Keratinocyte (primary cell): Measurements from ENCODE around the gene CORO2B. TPM values are rescaled to one million over a fixed set of nuclear protein-coding genes. Genes with fewer than 3 reads are reported as not detected.

Source experiments
- DNase-seq: peaks from one replicate; pipeline ENCODE4 v3.0.0-alpha.2; 2011; ENCODE audit warnings: low read depth, missing footprints, low spot score
- FAIRE-seq: peaks from 2 replicates; lab custom pipeline; 2011; peaks lifted over from hg19 to GRCh38; lab: Jason Lieb, UNC
- H2AFZ ChIP-seq: 2 replicates; pipeline ENCODE4 v1.6.0; 2012; ENCODE audit warnings: low read length, control low read depth, inconsistent platforms; ENCODE audit not compliant: control insufficient read depth
- H3K27ac ChIP-seq: 2 replicates; pipeline ENCODE4 v1.5.1; 2011; ENCODE audit warnings: low read length; ENCODE audit not compliant: control insufficient read depth, insufficient read depth
- H3K27me3 ChIP-seq: 3 replicates; pipeline ENCODE4 v1.6.0; 2011; ENCODE audit warnings: low read length; ENCODE audit not compliant: control insufficient read depth, insufficient read depth; ENCODE audit errors: extremely low read depth
- H3K36me3 ChIP-seq, 2 experiments: 2 replicates in 1 of 2; 3 replicates in 1 of 2; pipeline ENCODE4 v1.5.1; 2011; ENCODE audit warnings: low read length in 2 of 2, mild to moderate bottlenecking in 1 of 2; ENCODE audit not compliant: control insufficient read depth in 2 of 2, insufficient read depth in 2 of 2; ENCODE audit errors: extremely low read depth in 1 of 2
- H3K4me1 ChIP-seq: 3 replicates; pipeline ENCODE4 v1.5.1; 2011; ENCODE audit warnings: low read length; ENCODE audit not compliant: control insufficient read depth, insufficient read depth; ENCODE audit errors: extremely low read depth
- H3K4me2 ChIP-seq: 3 replicates; pipeline ENCODE4 v1.6.0; 2011; ENCODE audit warnings: low read depth, low read length; ENCODE audit not compliant: control insufficient read depth, insufficient read depth; ENCODE audit errors: extremely low read depth
- H3K4me3 ChIP-seq, 3 experiments: fragments of 200-600 bp in 1 of 3; sonication (generic) in 1 of 3; 2 replicates in 2 of 3; 3 replicates in 1 of 3; pipeline ENCODE4 v1.5.1; 2011 to 2016; ENCODE audit warnings: low read length in 3 of 3, mild to moderate bottlenecking in 3 of 3, control low read depth in 2 of 3, inconsistent platforms in 1 of 3, low read depth in 1 of 3, mixed read lengths in 1 of 3, mixed run types in 1 of 3, moderate library complexity in 1 of 3; ENCODE audit not compliant: control insufficient read depth in 2 of 3, insufficient read depth in 2 of 3; ENCODE audit errors: extremely low read depth in 1 of 3
- H3K79me2 ChIP-seq: 2 replicates; pipeline ENCODE4 v1.6.0; 2012; ENCODE audit warnings: low read length; ENCODE audit not compliant: control insufficient read depth, insufficient read depth
- H3K9ac ChIP-seq: 3 replicates; pipeline ENCODE4 v1.6.0; 2011; ENCODE audit warnings: low read length; ENCODE audit not compliant: control insufficient read depth, insufficient read depth; ENCODE audit errors: extremely low read depth
- H3K9me1 ChIP-seq: 3 replicates; pipeline ENCODE4 v1.6.0; 2011; ENCODE audit warnings: low read length; ENCODE audit not compliant: control insufficient read depth, insufficient read depth; ENCODE audit errors: extremely low read depth
- H3K9me3 ChIP-seq: 2 replicates; pipeline ENCODE4 v1.5.1; 2012; ENCODE audit warnings: low read depth, low read length; ENCODE audit not compliant: control insufficient read depth
- H4K20me1 ChIP-seq: 3 replicates; pipeline ENCODE4 v1.6.0; 2011; ENCODE audit warnings: low read length; ENCODE audit not compliant: control insufficient read depth, insufficient read depth; ENCODE audit errors: extremely low read depth
- EZH2 ChIP-seq: IDR thresholded peaks from one replicate; pipeline ENCODE4 v1.6.1; 2012; ENCODE audit warnings: inconsistent platforms, mild to moderate bottlenecking, low read length, moderate library complexity
- dilution Hi-C: fragments of 300-500 bp; cut with MboI; formaldehyde crosslinking; loops from one replicate; pipeline ENCODE4 v1.7.0; 2020; ENCODE audit warnings: low sequenced_read_pairs; ENCODE audit not compliant: extremely low pct_ligation_motif_present
- polyA plus RNA-seq, 5 experiments: library from polyadenylated mRNA; depleted of rRNA in 3 of 5; stranded (reverse) in 3 of 5; stranded (forward) in 1 of 5; unstranded in 1 of 5; fragments of >200 nt; gene quantifications; 1 replicate in 1 of 5; 2 replicates in 3 of 5; 3 replicates in 1 of 5; pipeline versions ENCODE4 v1.2.1 to v1.2.3, GENCODE V29; 2011 to 2012; ENCODE audit warnings: missing spikeins in 2 of 5, low read depth in 1 of 5, low replicate concordance in 1 of 5
- TF ChIP-seq, protein P1 (sequence below), 3 experiments: IDR thresholded peaks in 1 of 3; conservative IDR thresholded peaks in 1 of 3; optimal IDR thresholded peaks in 1 of 3; 2 replicates in 2 of 3; 3 replicates in 1 of 3; pipeline versions ENCODE3 to v1.5.1; 2011; ENCODE audit warnings: low read length in 3 of 3, mild to moderate bottlenecking in 3 of 3, moderate library complexity in 2 of 3, control low read depth in 1 of 3, inconsistent platforms in 1 of 3; ENCODE audit not compliant: insufficient read depth in 2 of 3; ENCODE audit errors: extremely low read depth in 1 of 3

The CORO2B gene
- polyA plus RNA-seq, 1 donor (not counting 4 experiments of a cell fraction or from before 2014, with no cell fraction given), result 0.13 TPM

DNA sequence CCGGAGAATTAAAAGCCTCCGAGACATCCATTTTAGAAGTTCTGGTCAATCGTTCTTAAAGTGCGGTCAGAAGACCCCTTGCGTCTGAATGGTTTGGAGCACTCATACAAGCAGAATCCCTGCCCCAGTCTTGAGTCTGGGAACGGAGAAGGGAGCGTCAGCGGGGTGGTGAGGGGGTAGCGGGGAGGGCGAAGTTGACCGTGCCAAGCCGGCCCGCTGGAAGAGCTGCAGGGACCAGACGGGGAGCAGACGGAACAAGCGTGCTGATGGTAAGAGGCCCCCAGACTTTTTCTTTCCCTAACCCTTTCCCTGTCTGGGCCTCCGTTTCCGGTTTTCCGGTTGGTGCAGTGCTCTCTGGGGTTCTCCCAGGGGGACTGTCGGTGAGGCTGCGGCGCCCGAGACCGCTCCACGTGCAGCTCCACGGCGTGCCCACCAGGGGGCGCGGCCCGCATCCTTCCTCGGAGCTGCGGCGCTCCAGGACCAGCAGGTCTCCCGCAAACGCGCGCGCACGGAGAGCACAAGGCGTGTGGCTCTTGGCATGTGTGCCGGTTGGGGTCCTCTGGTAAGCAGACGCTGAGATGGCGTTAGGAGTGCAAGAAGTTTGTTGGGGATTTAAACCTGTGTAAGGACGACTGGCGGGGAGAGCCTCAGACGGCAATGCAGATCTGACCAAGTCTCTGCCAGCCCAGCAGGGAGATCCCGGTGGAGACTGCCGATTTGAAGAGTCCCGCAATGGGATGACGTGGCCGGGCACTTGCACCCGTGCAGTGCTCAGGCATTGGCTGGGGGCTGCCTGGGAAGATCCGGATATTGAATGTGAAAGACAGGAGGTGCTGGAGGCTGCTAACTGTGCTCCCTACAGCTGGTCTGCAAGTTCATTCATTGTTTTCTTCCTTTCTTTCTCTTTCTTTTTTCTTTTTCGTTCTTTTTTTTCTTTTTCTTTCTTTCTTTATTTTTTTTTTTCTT, 19.2 kb upstream of the CORO2B start:
- no peaks in the 10 kb centered on the region for H4K20me1 ChIP-seq
- peak overlapping the region; percentile 4 to 67 (median 45) for H3K4me3 ChIP-seq
- peak overlapping the region; percentile 95 for H3K4me2 ChIP-seq
- peak overlapping the region; percentile 5 for H3K9ac ChIP-seq
- H3K4me1 ChIP-seq, result peaks cover 11% of the 10 kb centered on the region
- peak overlapping the region; percentile 94 for H2AFZ ChIP-seq
- DNase-seq (no peak), FAIRE-seq (no peak)
- H3K9me3 ChIP-seq, result no peaks in the 10 kb centered on the region
- no peaks in the 10 kb centered on the region for H3K9me1 ChIP-seq
- no peaks in the 10 kb centered on the region for H3K27me3 ChIP-seq
- H3K27ac ChIP-seq, result no peak overlapping the region
- no peaks in the 10 kb centered on the region for H3K79me2 ChIP-seq
- dilution Hi-C loops, result no loop called here
- TF ChIP-seq EZH2, result no peak
- TF ChIP-seq, protein P1, sequence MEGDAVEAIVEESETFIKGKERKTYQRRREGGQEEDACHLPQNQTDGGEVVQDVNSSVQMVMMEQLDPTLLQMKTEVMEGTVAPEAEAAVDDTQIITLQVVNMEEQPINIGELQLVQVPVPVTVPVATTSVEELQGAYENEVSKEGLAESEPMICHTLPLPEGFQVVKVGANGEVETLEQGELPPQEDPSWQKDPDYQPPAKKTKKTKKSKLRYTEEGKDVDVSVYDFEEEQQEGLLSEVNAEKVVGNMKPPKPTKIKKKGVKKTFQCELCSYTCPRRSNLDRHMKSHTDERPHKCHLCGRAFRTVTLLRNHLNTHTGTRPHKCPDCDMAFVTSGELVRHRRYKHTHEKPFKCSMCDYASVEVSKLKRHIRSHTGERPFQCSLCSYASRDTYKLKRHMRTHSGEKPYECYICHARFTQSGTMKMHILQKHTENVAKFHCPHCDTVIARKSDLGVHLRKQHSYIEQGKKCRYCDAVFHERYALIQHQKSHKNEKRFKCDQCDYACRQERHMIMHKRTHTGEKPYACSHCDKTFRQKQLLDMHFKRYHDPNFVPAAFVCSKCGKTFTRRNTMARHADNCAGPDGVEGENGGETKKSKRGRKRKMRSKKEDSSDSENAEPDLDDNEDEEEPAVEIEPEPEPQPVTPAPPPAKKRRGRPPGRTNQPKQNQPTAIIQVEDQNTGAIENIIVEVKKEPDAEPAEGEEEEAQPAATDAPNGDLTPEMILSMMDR (optimal IDR thresholded peaks at IDR 0.05 in 1 of 3, IDR thresholded peaks at IDR 0.05 in 1 of 3, conservative IDR thresholded peaks at IDR 0.05 in 1 of 3; ENCODE audit: extremely low read depth in 1 of 3, insufficient read depth in 2 of 3, low read length in 3 of 3), result peak; percentile 82 to 97 (median 96)
- H3K36me3 ChIP-seq, result no peaks in the 10 kb centered on the region

DNA sequence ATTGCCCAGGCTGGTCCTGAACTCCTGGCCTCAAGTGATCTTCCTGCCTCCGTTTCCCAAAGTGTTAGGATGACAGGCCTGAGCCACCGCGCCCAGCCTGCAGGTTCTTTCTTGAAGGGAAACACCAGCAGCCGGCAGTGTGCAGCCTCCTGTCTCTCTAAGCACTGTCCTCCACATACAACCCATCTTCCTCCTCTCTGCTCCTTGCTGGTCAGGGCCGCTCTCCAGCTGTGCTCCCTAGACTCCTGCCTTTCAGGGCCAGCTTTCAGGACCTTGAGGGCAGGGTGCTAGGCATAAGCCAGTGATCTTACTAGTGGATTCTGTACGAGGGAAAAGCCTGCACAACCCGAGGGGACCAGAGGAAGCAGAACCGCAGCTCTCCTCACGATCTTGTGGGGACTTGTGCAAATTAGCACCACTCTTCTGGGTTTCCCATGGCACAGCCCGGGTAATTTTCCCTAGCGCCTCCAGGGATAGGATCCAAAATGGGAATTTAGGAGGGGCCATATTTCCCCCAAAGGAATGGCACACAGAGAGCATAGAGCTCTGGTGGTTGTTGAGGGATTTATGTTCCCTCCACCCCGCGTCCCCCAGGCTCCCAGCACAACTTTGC, 18.2 kb upstream of the CORO2B start:
- H3K4me2 ChIP-seq, result no peak overlapping the region
- FAIRE-seq (no peak), DNase-seq (no peak)
- no peaks in the 10 kb centered on the region for H4K20me1 ChIP-seq
- H3K36me3 ChIP-seq, result no peaks in the 10 kb centered on the region
- no peak overlapping the region for H3K4me3 ChIP-seq
- no peaks in the 10 kb centered on the region for H3K9me3 ChIP-seq
- no peak for TF ChIP-seq EZH2
- TF ChIP-seq, protein P1 (optimal IDR thresholded peaks at IDR 0.05 in 1 of 3, IDR thresholded peaks at IDR 0.05 in 1 of 3, conservative IDR thresholded peaks at IDR 0.05 in 1 of 3; ENCODE audit: extremely low read depth in 1 of 3, insufficient read depth in 2 of 3, low read length in 3 of 3), result no peak
- peaks cover 11% of the 10 kb centered on the region for H3K4me1 ChIP-seq
- no peaks in the 10 kb centered on the region for H3K27me3 ChIP-seq
- H3K9me1 ChIP-seq, result no peaks in the 10 kb centered on the region
- no peaks in the 10 kb centered on the region for H3K79me2 ChIP-seq
- H2AFZ ChIP-seq, result no peak overlapping the region
- no peak overlapping the region for H3K9ac ChIP-seq
- dilution Hi-C loops, result no loop called here
- no peak overlapping the region for H3K27ac ChIP-seq
